Inferior parietal cortex (tissue), 1 donor: ENCODE results near the gene ALDH1L1.

Experiments used
- DNase-seq: peaks from one replicate; pipeline ENCODE4 v3.0.0-alpha.2; 2016; ENCODE audit errors: extremely low spot score

Gene ALDH1L1

DNA sequence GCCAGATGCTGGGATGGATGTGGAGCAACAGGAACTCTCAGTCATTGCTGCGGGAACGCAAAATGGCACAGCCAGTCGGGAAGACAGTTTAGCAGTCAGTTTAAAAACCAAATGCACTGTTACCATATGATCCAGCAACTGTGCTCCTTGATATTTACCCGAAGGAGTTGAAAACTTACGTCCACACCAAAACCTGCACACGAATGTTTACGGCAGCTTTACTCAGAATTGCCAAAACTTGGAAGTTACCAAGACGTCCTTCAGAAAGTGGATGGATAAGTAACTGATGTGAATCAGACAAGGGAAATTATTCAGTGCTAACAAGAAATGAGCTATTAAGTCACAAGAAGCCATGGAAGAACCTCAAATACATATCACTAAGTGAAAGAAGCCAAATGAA lies 60.4 kb downstream of the ALDH1L1 start:
- no peak for DNase-seq

DNA sequence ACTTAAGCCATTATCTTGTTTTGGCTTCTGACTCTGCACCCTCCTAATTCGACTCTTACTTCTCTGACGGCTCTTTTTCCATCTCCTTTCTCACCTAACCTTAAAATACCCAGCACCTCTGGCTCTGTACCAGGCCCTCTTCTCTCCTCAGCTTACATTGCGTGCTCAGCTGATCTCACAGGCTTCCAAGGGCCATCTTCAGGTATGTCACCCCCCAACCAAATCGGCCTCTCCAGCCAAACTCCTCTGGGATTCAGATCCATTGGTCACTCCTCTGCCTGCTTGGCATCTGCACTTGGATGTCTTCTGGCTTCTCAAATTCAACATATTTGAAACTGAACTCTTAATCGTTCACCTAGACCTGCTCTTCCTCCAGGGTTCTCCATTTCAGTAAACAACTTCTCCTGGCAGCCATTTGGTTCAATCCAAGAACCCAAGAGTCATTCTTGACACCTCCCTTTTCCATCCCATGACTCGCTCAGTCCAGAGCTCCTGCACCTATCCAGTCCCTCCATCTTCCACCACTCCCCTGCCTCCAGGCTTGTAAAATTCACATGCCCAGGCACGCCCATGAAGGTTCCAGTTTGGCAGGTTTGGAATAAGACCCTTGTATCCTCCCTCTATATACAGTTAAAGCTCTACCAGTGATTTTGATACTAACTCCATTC lies 61.2 kb downstream of the ALDH1L1 start:
- DNase-seq: no peak

DNA sequence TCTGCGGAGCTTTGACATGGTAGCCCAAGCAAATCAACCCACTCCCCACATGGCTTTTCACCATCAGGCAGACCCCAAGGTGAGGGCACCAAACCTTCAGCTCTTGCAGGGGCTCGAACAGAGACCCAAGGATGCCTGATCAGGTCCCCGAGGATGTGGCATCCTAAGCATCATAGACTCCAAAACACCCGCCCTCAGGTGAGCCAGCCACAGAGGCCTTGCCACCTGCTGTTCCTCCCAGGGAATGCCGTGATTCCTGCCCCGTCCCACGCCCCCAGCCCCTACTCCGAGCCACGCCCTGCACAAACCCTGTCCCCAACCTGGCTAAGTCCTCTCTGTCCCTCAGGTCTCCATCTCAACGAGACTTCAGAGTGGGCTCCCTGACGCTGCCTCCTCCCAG lies 61.8 kb downstream of the ALDH1L1 start:
- DNase-seq: no peak

DNA sequence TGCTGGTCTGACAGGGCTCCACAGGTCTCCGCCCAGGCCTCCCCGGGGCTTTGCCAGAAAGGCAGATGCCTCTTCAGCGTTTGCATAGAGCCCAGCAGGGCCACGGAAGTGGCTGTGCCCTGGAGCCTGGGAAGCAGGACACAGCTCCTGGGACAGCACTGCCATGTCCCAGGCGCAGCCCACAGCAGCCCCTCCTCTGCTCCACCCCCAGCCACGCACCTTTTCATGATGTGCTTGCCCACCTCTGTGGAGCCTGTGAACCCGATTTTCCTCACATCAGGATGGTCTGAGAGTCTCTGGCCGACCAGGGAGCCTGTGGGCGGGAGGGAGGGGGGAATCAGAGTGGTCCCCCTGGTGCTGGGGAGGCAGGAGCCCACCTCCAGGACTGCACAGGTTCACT lies 62.6 kb downstream of the ALDH1L1 start:
- no peak for DNase-seq

DNA sequence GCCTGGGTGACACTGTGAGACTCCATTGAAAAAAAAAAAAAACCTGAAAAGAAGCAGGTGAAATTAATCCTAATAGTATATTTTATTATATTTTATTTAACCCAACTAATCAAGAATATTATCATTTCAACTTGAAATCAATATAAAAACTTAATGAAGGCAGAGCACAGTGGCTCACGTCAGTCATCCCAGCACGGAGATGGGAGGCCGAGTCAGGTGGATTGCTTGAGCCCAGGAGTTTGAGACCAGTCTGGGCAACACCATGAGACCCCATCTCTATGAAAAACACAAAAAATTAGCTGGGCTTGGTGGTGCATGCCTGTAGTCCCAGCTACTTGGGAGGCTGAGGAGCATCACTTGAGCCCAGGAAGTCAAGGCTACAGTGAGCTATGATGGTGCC lies 63.2 kb downstream of the ALDH1L1 start:
- no peak for DNase-seq

DNA sequence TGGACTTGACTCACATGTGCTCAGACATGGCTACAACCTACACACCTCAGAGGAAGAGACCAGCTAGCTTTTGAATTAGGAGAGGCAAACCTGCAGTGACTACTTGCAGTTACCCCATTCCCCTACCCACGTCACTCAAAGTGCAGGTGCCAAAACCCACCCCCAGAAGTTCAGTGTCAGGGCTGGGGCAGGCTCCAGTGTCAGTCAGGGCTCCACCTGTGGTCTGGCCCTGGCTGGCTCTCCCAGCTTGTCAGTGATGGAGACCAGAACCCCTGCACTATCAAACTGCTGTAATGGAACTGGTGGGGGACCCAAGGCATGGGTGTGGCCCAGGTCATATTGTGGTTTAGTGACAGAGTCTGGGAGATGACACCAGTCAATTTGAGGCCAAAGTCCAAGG lies 63.9 kb downstream of the ALDH1L1 start:
- DNase-seq: no peak

DNA sequence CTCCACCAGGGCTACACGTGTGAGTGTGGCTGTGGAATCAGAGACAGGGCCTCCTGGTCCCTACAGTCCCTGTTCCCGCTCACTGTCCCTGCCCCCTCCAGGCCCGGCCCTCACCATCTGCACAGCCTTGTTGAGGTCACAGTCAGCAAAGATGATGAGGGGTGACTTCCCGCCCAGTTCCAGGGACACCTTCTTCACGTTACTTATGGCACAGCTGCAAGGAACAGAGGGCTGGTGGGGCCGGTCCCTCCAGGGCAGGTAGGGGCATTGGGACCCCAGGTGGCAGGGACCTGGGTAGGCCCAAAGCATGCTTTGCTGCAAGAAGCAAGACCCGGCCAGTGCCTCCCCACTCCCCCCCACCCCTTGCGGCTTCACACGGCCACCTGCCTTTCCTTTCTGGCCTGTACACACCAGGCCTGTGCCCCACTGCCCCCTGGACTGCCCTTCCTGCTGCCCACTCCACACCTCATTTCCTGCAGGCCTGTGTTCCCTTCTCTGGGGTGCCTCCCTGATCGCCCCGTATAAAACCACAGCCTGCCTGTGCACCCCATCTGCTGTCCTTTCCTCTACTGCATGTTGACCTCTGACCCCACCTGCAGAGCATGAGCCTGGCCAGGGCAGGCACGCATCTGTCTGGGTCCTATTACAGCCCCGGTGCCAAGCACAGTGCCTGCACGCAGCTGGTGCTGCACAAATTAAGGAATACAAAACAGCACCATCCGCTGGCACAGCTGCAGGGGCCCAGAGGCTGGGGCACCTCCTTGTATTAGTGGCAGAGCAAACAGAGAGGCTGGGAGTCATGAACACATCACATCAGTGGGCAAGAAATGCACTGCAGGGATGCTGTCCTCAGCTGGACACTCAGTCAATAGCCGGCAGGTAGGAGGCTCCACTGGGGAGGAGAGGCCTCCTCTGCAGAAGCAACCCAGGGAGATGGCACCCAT lies 65.7 kb downstream of the ALDH1L1 start:
- DNase-seq: no peak

DNA sequence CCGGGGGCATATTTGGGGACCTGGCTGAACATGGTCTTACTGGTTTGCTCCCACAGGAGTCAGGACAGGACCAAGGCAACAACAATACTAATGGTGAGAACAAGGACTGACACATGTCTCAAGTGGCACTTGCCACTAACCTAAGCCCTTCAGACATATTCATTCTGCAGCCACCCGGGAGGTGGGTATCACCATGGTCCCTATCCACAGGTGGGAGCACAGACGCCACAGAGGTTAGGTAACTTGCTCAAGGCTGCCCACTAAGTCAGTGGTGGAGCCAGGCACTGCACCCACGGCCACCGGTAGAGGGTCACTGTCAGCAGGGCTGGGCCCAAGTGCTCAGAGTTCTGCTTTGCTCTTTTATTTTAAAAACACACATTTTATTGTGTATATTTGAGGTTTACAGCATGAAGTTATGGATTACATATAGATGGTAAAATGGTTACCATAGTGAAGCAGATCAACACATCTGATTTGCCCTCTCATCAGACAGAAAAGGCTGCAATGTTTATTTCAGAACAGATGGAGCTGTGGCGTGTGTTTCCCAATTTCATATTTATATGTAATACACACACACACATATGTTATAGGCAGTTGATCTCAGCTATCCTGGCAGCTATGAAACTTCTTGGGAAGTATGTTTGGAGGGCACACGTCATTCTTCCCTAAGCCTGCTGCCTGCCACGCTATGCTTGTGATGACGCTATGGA lies 66.5 kb downstream of the ALDH1L1 start:
- DNase-seq: no peak

DNA sequence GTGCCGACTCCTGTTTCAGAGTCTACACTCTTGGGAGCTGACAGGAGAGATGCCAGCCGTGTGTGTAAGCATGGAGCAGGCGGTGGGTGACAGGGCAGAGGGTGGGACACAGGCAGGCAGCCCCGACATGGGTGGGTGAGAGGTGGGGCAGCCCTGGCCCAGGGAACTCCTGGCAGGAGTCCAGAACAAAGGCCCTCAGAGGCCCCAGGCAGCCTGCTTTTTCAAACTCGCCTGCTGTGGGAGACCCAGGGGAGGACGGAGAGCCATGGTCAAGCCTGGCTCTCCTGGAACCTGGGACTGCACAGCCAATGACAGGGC lies 67.2 kb downstream of the ALDH1L1 start:
- no peak for DNase-seq

DNA sequence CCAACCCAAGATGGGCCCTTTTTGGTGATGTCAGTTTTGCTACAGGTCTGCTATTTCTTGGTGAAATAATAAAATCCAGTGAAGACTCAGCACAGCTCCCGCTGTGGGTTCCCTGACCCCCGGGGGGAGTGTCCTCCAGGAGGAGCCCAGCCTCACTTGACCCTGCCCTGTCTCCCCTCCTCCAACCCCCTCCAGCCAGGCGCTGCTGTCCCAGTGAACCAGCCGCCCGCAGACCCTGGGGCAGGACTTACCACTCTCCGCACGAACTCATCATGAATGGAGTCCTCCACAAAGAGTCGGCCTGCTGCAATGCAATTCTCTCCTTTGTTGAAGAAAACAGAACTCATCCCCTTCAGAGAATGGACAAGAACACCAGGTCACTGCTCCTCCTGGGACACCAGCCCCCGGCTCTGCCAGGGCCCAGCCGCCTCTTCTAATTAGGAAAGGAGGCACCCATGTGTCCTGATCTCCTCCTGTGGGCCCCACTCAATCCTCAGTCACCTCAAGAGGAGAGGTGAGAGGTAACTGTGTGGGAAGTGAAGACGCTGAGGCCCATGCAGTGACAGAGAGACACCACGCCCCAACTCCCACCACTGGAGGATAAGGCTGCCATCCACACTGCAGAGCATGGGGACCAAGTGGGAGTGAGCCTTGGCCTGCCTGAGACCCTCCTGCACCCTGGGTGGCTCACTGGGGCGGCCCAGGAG lies 67.7 kb downstream of the ALDH1L1 start:
- DNase-seq: no peak

DNA sequence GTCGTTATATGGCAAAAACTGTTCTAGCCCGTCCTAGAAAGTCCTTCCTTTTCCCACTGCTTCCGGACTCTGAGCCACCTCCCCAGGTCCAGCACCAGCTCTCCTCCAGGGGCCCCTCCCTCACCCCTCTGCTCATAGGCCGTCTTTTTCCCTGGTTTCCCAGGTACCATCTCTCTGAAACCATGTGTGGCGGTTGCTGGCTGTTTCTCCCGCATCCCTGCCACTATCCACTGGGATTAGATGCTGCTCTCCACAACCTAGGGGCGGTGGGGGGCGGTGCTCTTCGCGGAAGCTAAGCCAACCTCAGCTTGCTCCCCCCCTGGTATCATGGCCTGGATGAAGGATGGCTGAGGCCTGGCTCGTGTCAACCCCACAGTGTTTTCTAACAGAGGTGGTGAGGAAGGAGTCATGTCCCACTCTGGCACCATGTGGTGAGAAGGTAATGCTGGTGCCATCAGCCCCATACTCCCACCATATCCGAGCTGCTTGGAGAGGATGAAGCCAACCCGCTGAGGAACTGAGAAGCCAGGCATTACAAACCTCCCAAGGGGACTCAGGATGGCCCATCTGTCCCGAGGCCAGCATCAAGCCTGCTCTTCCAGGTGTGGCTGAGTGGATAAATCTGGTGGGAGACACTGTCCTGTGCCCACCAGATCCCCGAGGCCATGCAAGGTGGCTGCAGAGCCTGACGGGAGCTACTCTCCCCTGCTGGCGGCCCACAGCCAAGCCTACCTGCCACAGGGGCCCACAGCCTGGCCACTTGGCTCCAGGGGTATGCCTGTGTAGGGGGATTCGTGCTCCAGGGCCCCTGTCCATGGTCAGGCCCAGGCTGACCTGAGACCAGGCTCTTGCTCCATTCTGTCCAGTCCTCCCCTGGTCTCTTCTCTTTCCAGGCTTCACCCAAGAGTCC lies 68.6 kb downstream of the ALDH1L1 start:
- no peak for DNase-seq

DNA sequence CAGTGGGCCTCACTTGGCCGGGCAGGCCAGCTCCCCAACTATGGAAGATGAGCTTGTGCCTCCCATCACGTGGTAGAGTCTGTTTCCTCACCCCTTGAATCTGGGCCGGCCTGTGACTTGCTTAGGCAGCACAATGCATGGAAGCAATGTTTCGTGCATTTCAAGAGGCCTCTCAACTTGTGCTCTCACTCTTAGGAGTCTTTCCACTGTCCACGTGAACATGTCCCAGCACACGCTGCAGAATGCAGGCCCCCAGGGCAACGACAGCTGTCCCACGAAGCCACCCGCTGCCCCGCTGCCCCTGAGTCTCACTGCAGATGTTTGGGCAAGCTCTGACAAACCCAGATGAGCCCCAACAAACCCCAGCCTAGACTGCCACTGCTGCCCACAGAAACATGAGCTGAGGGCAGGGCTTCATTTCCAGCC lies 69.2 kb downstream of the ALDH1L1 start:
- DNase-seq: no peak

DNA sequence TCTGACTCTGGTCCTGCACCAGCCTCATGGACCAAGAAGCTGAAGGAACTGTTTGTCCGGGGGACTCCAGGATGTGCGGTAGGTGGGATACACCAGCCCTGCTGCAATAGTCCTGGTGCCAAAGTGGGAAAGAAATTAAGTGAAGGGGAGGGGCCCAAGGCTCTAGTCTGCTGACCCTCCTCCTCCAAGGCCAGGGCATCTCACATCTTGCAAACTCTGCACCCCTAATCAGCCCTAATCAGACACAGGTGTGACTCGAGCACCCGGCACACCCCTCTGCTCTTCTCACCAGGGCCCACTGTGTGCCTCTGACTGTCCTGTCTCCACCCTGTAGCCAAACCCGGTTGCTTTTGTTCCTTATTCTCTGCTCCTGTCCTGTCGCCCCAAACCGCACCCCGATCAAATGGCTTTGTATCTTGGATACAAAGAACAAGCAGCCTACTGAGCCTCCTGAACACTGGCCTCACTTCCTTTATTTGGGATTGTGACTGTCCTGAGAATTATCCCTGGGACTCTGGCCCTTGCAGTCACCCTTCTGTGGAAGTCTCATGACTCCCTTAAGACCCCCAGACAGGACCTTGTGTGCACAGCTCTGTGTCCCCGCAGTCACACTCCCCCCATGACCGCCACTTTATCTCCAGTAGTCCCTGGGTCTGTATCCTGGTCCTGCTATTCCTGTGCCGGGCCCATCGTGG lies 69.8 kb downstream of the ALDH1L1 start:
- DNase-seq: no peak

DNA sequence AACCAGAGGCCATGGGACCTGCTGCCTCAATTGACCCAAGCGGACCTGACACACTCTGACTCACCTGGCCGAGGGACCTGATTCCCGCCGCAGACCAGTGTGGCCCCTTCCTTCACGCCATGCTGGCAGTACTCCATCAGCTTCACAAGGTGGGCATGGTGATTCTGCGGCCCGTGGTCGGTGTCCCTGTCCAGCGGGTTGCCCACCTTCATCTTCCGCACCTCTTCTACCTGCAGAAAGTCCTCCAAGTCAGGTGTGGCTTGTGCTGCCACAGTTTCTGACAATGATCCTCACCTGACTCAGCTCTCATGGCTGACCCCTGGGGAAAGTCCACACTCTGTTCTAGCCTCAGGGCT lies 70.5 kb downstream of the ALDH1L1 start:
- DNase-seq: no peak

DNA sequence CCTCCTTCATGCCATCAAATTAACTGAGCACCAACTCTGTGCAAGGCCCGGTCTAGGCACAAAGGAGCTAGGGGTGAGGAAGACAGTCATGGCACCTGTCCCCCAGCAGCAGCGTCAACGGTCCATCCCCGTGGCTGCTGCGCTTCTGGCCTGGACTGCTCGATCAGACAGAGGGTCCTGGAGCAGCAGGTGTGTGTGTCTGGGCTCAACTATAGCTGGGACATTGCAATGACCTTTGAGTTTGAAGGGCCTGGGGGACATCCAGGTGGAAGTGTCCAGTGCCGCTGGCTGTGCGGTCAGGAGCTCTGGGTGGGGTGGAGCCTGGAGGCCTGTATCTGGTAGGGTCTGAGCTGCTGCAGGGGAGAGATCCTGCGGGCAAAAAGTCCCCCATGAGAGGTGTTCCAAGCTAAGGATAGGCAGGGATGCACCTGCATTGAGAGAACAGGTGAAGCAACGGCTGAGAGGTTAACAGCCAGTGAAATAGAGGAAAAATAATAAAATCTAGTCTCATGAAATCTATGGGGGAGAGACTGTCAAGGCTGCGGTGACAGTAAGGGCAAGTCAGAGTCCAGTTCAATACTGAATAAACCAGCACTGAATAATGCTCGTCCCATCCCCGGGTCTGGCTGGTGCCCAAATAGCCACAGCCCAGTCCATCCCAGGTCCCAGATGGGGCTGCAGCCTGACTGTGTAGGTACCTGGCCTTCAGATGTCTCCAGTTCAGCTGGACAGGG lies 71.1 kb downstream of the ALDH1L1 start:
- DNase-seq: no peak

DNA sequence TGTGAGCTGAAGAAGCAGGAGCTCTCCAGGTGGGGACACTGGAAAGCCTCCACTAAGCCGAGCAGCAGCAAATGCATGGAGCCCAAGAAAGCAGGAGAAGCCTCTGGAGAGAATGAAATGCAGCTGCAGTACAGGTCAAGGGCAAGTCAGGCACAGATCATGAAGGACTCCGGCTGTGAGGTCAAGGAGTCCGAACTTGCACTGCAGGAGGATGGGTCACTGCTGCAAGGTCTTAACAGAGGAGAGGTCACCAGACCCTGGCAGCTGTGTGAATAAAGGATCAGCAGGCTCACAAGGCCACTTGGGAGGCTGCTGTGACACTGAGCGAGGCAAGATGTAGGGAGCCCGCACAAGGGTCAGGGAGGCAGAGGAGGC lies 71.7 kb downstream of the ALDH1L1 start:
- DNase-seq: no peak

DNA sequence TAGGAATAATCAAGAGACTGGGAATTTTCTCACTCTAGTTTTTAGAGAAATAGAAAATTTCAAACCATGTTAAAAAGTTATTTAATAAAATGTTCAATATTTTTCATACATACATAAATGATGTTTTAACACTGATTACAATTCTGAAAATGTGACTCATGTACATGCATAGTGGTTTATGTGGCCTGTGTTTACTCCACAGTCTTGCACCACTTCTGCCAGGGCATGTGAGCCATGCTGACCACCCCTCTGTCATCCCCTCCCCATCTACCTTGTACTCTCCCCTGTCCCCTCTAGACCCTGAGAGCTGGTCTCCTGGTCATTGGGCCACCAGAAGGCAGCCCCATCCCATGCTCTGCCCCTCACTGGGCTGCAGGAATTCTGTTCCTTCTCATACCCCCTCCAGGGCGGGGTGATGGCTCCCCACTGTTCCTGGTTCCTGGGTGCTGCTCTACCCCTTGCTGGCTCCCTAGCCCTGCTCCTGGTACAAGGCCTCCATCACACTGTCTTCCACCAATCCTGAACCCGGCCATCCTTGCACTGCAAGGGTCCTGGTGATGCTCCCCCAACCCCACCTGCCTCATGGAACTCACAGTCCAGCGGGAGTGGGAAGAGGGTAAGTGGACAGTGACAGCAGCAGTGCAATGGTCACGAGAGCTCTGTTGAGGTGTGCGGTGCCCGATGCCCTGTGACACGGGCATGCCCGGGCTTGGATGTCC lies 72.3 kb downstream of the ALDH1L1 start:
- DNase-seq: no peak

DNA sequence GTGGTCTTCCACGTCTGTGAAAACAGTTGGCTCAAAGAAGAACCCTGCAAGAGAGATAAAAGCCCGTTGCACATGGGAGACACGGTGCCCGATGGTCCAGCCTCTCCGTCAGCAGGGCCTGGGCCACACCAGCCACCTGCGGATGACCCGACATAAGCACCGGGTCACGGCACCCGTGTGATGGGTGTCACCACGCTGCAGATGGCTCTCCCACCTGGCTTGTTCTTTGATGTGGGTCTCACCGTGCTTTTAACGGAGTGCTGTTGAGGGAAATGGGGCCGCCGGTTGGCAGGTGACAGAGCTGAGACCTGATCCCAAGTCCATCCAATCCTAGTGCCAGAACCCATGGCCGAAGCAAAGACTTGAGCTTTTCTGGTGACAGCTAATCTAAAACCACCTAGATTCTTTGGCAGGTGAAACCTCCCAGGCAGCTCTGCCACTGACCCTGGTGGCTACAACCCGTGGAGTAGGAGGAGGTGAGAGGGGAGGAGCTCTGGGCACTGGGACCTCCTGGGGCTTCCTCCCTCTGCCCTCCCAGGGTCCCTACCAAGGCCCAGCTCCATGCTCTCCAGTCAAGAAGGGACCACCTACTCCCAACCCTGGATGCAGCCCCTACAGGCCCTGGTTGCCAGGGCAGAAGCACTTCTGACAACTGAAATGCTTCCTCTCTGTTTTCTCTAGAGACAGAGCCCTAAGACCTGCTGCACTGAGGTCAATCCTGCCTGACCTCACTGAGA lies 73.0 kb downstream of the ALDH1L1 start:
- no peak for DNase-seq
